OCI-LY1 (cell line): Measurements from ENCODE around the gene HOXD3.

Experiments used
- H2AFZ ChIP-seq: fragments of 200-600 bp; sonication (generic), shearing (Covaris generic); 2 replicates; pipeline ENCODE4 v1.6.0; 2014; ENCODE audit warnings: antibody characterized with exemption, mild to moderate bottlenecking, low read length
- H3F3A ChIP-seq: fragments of 200-600 bp; sonication (generic), shearing (Covaris generic); 2 replicates; pipeline ENCODE4 v1.6.0; 2014; ENCODE audit warnings: mild to moderate bottlenecking, antibody characterized with exemption, low read length, moderate library complexity; ENCODE audit not compliant: insufficient read depth
- H3K27ac ChIP-seq: fragments of 200-600 bp; sonication (generic); 2 replicates; pipeline ENCODE4 v1.5.1; 2014; ENCODE audit warnings: low read length, mixed run types, mild to moderate bottlenecking, low read depth; ENCODE audit not compliant: poor library complexity, severe bottlenecking
- H3K27me3 ChIP-seq: fragments of 200-600 bp; sonication (generic); 2 replicates; pipeline ENCODE4 v1.6.0; 2014; ENCODE audit warnings: antibody characterized with exemption, mild to moderate bottlenecking, low read length, moderate library complexity; ENCODE audit not compliant: insufficient read depth
- H3K36me3 ChIP-seq: fragments of 200-600 bp; sonication (generic); 2 replicates; pipeline ENCODE4 v1.6.1; 2014; ENCODE audit warnings: mild to moderate bottlenecking, antibody characterized with exemption, low read length, moderate library complexity, mixed read lengths; ENCODE audit not compliant: insufficient read depth
- H3K4me1 ChIP-seq: fragments of 200-600 bp; sonication (generic); 2 replicates; pipeline ENCODE4 v1.5.1; 2014; ENCODE audit warnings: mild to moderate bottlenecking, low read length, moderate library complexity; ENCODE audit not compliant: insufficient read depth, severe bottlenecking
- H3K4me2 ChIP-seq: fragments of 200-600 bp; sonication (generic), shearing (Covaris generic); 2 replicates; pipeline ENCODE4 v1.6.1; 2014; ENCODE audit warnings: low read length
- H3K4me3 ChIP-seq: fragments of 200-600 bp; sonication (generic); 2 replicates; pipeline ENCODE4 v1.5.1; 2014; ENCODE audit warnings: low read length, low read depth, mild to moderate bottlenecking, mixed read lengths; ENCODE audit not compliant: poor library complexity, severe bottlenecking
- H3K79me2 ChIP-seq: fragments of 200-600 bp; shearing (Covaris generic); 2 replicates; pipeline ENCODE4 v1.6.1; 2016; ENCODE audit warnings: mixed run types, low read length, mixed read lengths; ENCODE audit not compliant: insufficient read depth
- H3K9ac ChIP-seq: fragments of 200-600 bp; sonication (generic), shearing (Covaris generic); 2 replicates; pipeline ENCODE4 v1.6.1; 2014; ENCODE audit warnings: mild to moderate bottlenecking, low read length, mixed read lengths
- H3K9me2 ChIP-seq: fragments of 200-600 bp; sonication (generic), shearing (Covaris generic); 2 replicates; pipeline ENCODE4 v1.6.1; 2014; ENCODE audit warnings: low read depth, mild to moderate bottlenecking, low read length, mixed read lengths
- H3K9me3 ChIP-seq: fragments of 200-600 bp; shearing (Covaris generic); 2 replicates; pipeline ENCODE4 v1.6.1; 2014; ENCODE audit warnings: low read length, mixed read lengths
- H4K20me1 ChIP-seq: fragments of 200-600 bp; sonication (generic), shearing (Covaris generic); 2 replicates; pipeline ENCODE4 v1.6.0; 2016; ENCODE audit warnings: mild to moderate bottlenecking, low read length; ENCODE audit not compliant: insufficient read depth
- CTCF ChIP-seq: fragments of 200-600 bp; sonication (generic), shearing (Covaris generic); IDR thresholded peaks from 2 replicates; pipeline ENCODE4 v1.5.1; 2017; ENCODE audit warnings: mild to moderate bottlenecking, antibody characterized with exemption, low read length, moderate library complexity, mixed read lengths
- EZH2 ChIP-seq: fragments of 200-600 bp; sonication (generic), shearing (Covaris generic); IDR thresholded peaks from 2 replicates; pipeline ENCODE4 v1.8.0; 2017; ENCODE audit warnings: borderline replicate concordance, mixed run types, mild to moderate bottlenecking, antibody characterized with exemption, low read length, moderate library complexity, mixed read lengths

The HOXD3 gene

DNA sequence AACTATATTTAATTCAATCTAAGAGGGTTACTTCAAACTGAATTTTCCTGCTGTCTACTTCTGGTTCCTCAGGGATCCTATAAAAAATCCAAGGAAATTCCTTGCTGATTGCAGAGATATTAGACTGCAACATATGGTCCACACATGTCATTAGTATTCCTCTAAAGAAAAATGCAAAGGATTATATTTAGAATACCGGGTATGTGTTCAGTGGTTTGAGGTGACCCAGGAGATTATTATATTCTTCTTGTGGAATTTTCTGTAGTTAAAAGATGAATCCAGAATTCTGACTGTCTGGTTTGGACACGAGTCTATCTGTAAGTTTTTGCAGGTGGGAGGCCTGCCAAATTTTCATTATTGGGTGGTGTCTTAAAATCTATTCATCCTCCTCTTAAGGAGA is 49.6 kb downstream of the HOXD3 start:
- H3F3A ChIP-seq, result no peaks in the 10 kb centered on the region
- H3K27me3 ChIP-seq, result no peaks in the 10 kb centered on the region
- no peak overlapping the region for H3K4me2 ChIP-seq
- no peak for TF ChIP-seq EZH2
- no peak for TF ChIP-seq CTCF
- H3K4me1 ChIP-seq, result no peaks in the 10 kb centered on the region
- no peaks in the 10 kb centered on the region for H3K36me3 ChIP-seq
- no peak overlapping the region for H3K4me3 ChIP-seq
- H3K79me2 ChIP-seq, result no peaks in the 10 kb centered on the region
- no peaks in the 10 kb centered on the region for H3K9me3 ChIP-seq
- no peaks in the 10 kb centered on the region for H4K20me1 ChIP-seq
- H3K27ac ChIP-seq, result no peak overlapping the region
- H3K9me2 ChIP-seq, result no peaks in the 10 kb centered on the region
- H2AFZ ChIP-seq, result no peak overlapping the region
- no peak overlapping the region for H3K9ac ChIP-seq

GRCh38 chr2:176211110-176211509 is 54.0 kb downstream of the HOXD3 start:
- Histone ChIP-seq H3K79me2 (no peaks in the 10 kb centered on the region), H3F3A (no peaks in the 10 kb centered on the region), H3K9me3 (no peaks in the 10 kb centered on the region), H3K27me3 (no peaks in the 10 kb centered on the region), H4K20me1 (no peaks in the 10 kb centered on the region), H2AFZ (no peak overlapping the region), H3K4me2 (no peak overlapping the region), H3K9ac (no peak overlapping the region), H3K4me1 (no peaks in the 10 kb centered on the region), H3K27ac (no peak overlapping the region), H3K4me3 (no peak overlapping the region), H3K9me2 (no peaks in the 10 kb centered on the region), H3K36me3 (no peaks in the 10 kb centered on the region)
- no peak for TF ChIP-seq EZH2
- no peak for TF ChIP-seq CTCF

DNA sequence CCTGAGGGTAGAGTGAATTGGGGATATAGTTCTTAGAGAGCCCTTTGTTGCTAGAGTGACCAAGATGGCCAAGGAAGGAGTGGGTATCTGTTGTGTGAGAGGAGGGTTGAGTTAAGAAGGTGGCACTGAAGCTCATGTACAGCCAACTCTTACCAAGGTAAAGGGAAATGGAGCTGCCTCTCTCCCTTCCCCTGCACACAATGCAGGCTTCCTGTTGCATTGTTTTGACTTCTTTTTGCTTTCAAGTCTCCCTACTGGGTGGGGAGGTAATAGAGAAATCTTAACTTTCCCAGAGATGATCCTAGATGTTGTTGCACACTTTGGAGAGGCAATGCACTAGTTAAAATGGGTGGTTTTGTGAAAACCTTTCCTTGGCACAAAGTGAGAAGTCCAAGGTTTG is 55.2 kb downstream of the HOXD3 start:
- H3F3A ChIP-seq, result no peaks in the 10 kb centered on the region
- H3K9ac ChIP-seq, result no peak overlapping the region
- H3K4me2 ChIP-seq, result no peak overlapping the region
- H2AFZ ChIP-seq, result no peak overlapping the region
- H3K27me3 ChIP-seq, result no peaks in the 10 kb centered on the region
- no peaks in the 10 kb centered on the region for H3K79me2 ChIP-seq
- TF ChIP-seq CTCF (no peak), EZH2 (no peak)
- no peak overlapping the region for H3K4me3 ChIP-seq
- H3K9me3 ChIP-seq, result no peaks in the 10 kb centered on the region
- no peaks in the 10 kb centered on the region for H3K4me1 ChIP-seq
- H3K27ac ChIP-seq, result no peak overlapping the region
- H3K9me2 ChIP-seq, result no peaks in the 10 kb centered on the region
- no peaks in the 10 kb centered on the region for H4K20me1 ChIP-seq
- no peaks in the 10 kb centered on the region for H3K36me3 ChIP-seq
